ENCODE results near the gene HTRA1. TPM values are rescaled to one million over a fixed set of nuclear protein-coding genes. Genes with fewer than 3 reads are reported as not detected.

HTRA1 gene
- total RNA-seq, 1 experiment from 2014 or later = 0.39 TPM

DNA sequence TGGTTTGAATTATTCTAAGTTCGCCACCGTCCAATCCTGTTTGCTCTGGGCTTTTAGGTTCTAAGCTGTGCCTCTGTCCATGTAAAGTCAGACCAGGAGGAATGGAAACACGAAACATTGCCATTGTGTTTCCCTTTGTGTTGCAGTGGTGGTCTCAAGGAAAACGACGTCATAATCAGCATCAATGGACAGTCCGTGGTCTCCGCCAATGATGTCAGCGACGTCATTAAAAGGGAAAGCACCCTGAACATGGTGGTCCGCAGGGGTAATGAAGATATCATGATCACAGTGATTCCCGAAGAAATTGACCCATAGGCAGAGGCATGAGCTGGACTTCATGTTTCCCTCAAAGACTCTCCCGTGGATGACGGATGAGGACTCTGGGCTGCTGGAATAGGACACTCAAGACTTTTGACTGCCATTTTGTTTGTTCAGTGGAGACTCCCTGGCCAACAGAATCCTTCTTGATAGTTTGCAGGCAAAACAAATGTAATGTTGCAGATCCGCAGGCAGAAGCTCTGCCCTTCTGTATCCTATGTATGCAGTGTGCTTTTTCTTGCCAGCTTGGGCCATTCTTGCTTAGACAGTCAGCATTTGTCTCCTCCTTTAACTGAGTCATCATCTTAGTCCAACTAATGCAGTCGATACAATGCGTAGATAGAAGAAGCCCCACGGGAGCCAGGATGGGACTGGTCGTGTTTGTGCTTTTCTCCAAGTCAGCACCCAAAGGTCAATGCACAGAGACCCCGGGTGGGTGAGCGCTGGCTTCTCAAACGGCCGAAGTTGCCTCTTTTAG is 52.9 kb downstream of the HTRA1 start:
- Histone ChIP-seq H3K27ac (ENCODE audit: low read depth, low read length) (no peak overlapping the region), H3K4me3 (replicated peaks in 1 of 2; ENCODE audit: low read depth in 1 of 2, low read length in 2 of 2) (no peak overlapping the region), H3K27me3 (ENCODE audit: insufficient read depth, low read length) (no peaks in the 10 kb centered on the region), H3K9me3 (ENCODE audit: control insufficient read depth in 1 of 2, insufficient read depth in 1 of 2, low read depth in 1 of 2, low read length in 2 of 2) (no peaks in the 10 kb centered on the region), H3K36me3 (ENCODE audit: control insufficient read depth in 1 of 2, insufficient read depth in 2 of 2, low read length in 2 of 2) (no peaks in the 10 kb centered on the region), H2AFZ (ENCODE audit: low read depth, low read length, poor library complexity, severe bottlenecking) (no peak overlapping the region), H3K79me2 (ENCODE audit: insufficient read depth, low read length) (no peaks in the 10 kb centered on the region), H3K4me2 (ENCODE audit: low read length) (no peak overlapping the region), H3K9me2 (ENCODE audit: insufficient read depth) (no peaks in the 10 kb centered on the region), H3K9ac (ENCODE audit: low read length) (no peak overlapping the region), H4K20me1 (ENCODE audit: insufficient read depth) (no peaks in the 10 kb centered on the region), H3K4me1 (ENCODE audit: control insufficient read depth in 1 of 2, insufficient read depth in 2 of 2, low read length in 2 of 2) (no peaks in the 10 kb centered on the region)
- BruUV-seq (replicated peaks) = no TSS peak
- TF ChIP-seq, protein P1, sequence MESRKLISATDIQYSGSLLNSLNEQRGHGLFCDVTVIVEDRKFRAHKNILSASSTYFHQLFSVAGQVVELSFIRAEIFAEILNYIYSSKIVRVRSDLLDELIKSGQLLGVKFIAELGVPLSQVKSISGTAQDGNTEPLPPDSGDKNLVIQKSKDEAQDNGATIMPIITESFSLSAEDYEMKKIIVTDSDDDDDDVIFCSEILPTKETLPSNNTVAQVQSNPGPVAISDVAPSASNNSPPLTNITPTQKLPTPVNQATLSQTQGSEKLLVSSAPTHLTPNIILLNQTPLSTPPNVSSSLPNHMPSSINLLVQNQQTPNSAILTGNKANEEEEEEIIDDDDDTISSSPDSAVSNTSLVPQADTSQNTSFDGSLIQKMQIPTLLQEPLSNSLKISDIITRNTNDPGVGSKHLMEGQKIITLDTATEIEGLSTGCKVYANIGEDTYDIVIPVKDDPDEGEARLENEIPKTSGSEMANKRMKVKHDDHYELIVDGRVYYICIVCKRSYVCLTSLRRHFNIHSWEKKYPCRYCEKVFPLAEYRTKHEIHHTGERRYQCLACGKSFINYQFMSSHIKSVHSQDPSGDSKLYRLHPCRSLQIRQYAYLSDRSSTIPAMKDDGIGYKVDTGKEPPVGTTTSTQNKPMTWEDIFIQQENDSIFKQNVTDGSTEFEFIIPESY (IDR thresholded peaks at IDR 0.05; ENCODE audit: extremely low read depth, insufficient replicate concordance, low read length) = no peak
- no peak for TF ChIP-seq SP1 (IDR thresholded peaks at IDR 0.05; ENCODE audit: low read depth)
- TF ChIP-seq SRF (IDR thresholded peaks at IDR 0.05; ENCODE audit: low read depth) = no peak
- TF ChIP-seq POLR2A (IDR thresholded peaks at IDR 0.05; ENCODE audit: borderline replicate concordance, extremely low read depth, insufficient read depth, insufficient read length) = no peak
- TF ChIP-seq, protein P2, sequence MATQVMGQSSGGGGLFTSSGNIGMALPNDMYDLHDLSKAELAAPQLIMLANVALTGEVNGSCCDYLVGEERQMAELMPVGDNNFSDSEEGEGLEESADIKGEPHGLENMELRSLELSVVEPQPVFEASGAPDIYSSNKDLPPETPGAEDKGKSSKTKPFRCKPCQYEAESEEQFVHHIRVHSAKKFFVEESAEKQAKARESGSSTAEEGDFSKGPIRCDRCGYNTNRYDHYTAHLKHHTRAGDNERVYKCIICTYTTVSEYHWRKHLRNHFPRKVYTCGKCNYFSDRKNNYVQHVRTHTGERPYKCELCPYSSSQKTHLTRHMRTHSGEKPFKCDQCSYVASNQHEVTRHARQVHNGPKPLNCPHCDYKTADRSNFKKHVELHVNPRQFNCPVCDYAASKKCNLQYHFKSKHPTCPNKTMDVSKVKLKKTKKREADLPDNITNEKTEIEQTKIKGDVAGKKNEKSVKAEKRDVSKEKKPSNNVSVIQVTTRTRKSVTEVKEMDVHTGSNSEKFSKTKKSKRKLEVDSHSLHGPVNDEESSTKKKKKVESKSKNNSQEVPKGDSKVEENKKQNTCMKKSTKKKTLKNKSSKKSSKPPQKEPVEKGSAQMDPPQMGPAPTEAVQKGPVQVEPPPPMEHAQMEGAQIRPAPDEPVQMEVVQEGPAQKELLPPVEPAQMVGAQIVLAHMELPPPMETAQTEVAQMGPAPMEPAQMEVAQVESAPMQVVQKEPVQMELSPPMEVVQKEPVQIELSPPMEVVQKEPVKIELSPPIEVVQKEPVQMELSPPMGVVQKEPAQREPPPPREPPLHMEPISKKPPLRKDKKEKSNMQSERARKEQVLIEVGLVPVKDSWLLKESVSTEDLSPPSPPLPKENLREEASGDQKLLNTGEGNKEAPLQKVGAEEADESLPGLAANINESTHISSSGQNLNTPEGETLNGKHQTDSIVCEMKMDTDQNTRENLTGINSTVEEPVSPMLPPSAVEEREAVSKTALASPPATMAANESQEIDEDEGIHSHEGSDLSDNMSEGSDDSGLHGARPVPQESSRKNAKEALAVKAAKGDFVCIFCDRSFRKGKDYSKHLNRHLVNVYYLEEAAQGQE (IDR thresholded peaks at IDR 0.05; ENCODE audit: low read depth) = no peak
- TF ChIP-seq EZH2 (IDR thresholded peaks at IDR 0.05) = no peak
- DNase-seq (ENCODE audit: low read depth, low spot score) = no peak
- intact Hi-C loops (cut with micrococcal nuclease) = no loop called here
- POLR2A ChIA-PET = no interaction called here
- RAD21 ChIA-PET (ENCODE audit: low non-redundant PET in 1 of 2, low total read pairs in 2 of 2, uncharacterized antibody in 2 of 2, unreplicated experiment in 2 of 2) = no interaction called here
- CTCF ChIA-PET = interaction anchor here (1.6 kb wide), 1 partner anchor 51 kb away, joined by 7 read pairs; no protein-coding TSS in a partner anchor
- ATAC-seq = no peak
